Amniotic epithelial cell (primary cell): ENCODE measurements around the gene GEMIN2.
"Not testable (repeated sequence)": the region's sequence is repeated elsewhere in the genome, so short reads cannot be mapped to it uniquely, and the experiment has no call there.

ENCODE experiments used
- DNase-seq: peaks from one replicate; pipeline ENCODE4 v3.0.0-alpha.2; 2010; ENCODE audit warnings: low read depth

The GEMIN2 gene

DNA sequence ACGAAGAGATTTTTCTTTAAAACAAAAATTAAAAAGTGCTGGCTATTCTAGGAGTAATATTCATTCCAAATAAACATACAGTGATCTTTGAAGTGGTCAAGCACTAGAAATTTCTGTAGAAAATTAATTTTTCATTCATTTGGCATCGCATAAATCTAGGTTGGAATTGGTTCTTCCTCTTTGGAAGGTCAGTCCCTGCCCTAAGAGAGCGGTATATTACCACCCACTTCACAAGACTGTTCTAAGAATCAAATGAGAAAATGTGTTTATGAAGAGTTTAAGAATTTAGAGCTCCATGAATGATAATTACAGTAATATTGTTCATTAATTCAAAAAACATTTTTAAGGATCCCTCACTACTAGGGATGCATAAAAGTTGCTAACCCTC lies 444 bp upstream of the GEMIN2 start:
- DNase-seq, result no peak

- DNase-seq, result no peak
These were observed 8.4 kb downstream of the GEMIN2 start for GRCh38 chr14:39122330-39123138.

- DNase-seq, result not testable (repeated sequence)
These were observed 23.7 kb downstream of the GEMIN2 start for GRCh38 chr14:39137835-39138234.

- peak; percentile 34 for DNase-seq
These were observed 24.3 kb downstream of the GEMIN2 start for GRCh38 chr14:39138440-39138839.

DNA sequence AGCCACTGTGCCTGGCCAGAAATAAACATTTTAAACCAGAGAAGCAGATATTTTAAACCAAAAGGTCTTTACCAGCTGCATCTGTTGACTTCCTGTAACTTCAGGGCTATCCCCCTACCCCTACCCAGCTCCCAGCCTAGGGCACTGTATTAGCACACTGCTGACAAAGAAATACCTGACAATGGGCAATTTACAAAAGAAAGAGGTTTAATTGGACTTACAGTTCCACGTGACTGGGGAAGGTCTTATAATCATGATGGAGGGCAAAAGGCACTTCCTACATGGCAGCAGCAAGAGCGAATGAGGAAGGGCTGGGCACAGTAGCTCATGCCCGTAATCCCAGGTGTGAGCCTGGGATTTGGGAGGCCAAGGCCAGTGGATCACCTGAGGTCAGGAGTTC lies 26.0 kb downstream of the GEMIN2 start:
- DNase-seq, result no peak

- DNase-seq, result not testable (repeated sequence)
These were observed 27.5 kb downstream of the GEMIN2 start for GRCh38 chr14:39141623-39142022.

DNA sequence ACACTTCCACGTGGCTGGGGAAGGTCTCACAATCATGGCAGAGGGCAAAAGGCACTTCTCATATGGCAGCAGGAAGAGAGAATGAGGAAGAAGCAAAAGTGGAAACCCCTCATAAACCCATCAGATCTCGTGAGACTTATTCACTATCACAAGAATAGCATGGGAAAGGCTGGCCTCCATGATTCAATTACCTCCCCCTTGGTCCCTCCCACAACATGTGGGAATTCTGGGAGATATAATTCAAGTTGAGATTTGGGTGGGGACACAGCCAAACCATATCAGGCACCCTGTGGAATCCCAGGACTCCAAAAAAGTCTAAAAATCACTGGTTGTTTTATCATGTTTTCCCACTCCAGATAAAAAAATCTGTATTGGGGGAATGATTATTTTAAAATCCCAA lies 29.1 kb downstream of the GEMIN2 start:
- DNase-seq, result not testable (repeated sequence)

DNA sequence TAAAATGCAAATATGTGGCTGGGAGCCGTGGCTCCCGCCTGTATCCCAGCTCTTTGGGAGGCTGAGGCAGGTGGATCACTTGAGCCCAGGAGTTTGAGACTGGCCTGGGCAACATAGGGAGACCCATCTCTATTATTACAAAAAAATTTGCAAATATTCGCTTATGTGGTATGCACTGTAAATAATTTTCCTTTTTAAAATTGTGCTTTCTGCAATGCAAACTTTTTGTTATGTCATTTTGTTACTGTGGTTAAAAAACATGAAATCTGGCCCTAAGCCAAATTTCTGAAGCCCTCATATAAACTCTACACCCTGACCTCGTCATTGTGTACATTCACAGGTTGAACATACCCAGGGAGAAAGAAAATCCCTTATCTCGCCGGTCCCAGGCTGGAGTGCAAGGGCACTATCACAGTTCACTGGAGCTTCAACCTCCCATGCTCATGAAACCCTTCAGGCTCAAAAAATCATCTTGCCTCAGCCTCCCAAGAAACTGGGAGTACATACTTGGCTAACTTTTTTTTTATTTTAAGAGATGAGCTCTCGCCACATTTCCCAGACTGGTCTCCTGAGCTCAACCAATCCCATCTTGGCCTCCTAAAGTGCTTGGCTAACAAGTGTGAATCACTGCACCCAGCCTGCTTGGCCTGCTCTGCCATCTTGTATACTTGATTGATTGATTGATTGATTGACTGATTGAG lies 31.3 kb downstream of the GEMIN2 start:
- peak; percentile 2 for DNase-seq

- DNase-seq, result no peak
These were observed 40.6 kb downstream of the GEMIN2 start for GRCh38 chr14:39154594-39155189.

DNA sequence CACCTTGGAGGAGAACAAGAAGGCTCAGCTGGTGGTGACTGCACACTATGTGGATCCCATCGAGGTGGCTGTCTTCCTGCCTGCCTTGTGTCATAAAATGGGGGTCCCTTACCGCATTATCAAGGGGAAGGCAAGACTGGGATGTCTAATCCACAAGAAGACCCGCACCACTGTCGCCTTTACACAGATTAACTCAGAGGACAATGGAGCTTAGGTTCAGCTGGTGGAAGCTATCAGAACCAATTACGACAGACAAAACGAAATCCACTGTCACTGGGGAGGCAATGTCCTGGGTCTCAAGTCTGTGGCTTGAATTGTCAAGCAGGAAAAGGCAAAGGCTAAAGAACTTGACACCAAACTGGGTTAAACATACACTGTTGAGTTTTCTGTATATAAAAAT lies 43.4 kb downstream of the GEMIN2 start:
- no peak for DNase-seq

- no peak for DNase-seq
These were observed 44.2 kb downstream of the GEMIN2 start for GRCh38 chr14:39158222-39158858.

DNA sequence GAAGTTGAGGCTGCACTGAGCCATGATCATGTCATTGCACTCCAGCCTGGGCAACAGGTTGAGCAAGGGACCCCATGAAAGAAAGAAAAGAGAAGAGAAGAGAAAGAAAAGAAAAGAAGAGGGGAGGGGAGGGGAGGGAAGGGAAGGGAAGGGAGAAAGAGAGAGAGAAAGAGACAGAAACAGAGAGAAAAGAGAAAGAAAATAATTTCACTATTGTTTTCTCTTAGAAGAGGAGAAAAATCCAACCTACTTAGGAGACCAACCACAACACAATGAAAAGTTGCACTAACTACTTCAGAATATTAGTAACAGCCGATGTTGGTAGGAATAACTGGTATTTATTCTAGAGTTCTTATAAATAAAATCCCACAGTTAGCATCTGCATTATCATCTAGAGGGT lies 46.4 kb downstream of the GEMIN2 start:
- DNase-seq, result no peak

GRCh38 chr14:39167797-39168320 lies 53.7 kb downstream of the GEMIN2 start:
- not testable (repeated sequence) for DNase-seq

DNA sequence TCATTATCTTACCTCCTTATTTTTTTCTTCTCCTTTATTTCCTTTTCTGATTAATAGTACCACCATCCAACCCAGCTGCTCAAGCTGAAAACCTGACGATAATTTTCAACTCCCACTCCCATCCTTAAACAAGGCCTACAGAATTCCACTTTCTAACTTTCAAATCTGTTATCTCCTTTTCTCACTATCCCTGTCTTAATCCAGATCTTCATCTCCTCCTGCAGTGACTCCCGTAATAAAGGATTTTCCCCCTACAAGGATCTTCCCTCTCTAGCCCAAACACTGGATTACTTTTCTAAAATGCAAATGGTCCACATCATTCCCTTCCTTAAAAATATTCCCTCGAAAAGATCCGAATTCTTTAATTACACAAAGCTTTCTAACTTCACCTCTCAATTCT lies 54.5 kb downstream of the GEMIN2 start:
- DNase-seq, result no peak

DNA sequence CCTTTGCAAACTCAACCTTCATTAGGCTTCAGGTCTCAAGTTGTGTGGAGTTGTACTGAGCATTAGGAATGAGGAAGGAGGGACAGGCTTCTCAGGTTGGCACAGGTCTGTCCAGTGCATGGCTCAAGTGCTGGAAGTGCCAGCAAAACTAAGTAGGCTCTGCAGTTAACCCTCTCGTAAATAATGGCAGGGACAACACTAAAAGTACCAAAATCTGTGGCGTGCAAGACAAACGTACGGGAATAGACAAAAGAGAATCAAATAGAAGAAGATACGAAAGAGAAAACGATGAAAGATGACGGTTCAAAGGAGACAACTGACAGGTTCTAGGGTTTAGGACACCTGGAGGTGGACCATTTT lies 55.4 kb downstream of the GEMIN2 start:
- DNase-seq, result no peak

DNA sequence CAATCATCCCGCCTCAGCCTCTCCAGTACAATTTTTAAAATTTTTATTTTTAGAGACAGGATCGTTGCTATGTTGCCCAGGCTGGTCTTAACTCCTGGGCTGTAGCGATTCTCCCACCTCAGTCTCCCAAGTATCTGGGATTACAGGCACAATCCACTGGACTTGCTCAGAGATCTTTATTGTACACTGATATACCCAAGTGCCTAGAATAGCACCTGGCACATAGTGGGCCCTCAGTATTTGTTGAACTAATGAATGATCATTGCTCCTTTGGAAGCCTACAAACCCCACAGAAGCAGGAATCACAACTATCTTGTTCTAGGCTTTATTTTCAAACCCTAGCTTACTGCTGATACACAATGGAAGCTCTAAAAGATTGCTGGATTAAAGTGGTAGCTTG lies 59.1 kb downstream of the GEMIN2 start:
- DNase-seq, result no peak

DNA sequence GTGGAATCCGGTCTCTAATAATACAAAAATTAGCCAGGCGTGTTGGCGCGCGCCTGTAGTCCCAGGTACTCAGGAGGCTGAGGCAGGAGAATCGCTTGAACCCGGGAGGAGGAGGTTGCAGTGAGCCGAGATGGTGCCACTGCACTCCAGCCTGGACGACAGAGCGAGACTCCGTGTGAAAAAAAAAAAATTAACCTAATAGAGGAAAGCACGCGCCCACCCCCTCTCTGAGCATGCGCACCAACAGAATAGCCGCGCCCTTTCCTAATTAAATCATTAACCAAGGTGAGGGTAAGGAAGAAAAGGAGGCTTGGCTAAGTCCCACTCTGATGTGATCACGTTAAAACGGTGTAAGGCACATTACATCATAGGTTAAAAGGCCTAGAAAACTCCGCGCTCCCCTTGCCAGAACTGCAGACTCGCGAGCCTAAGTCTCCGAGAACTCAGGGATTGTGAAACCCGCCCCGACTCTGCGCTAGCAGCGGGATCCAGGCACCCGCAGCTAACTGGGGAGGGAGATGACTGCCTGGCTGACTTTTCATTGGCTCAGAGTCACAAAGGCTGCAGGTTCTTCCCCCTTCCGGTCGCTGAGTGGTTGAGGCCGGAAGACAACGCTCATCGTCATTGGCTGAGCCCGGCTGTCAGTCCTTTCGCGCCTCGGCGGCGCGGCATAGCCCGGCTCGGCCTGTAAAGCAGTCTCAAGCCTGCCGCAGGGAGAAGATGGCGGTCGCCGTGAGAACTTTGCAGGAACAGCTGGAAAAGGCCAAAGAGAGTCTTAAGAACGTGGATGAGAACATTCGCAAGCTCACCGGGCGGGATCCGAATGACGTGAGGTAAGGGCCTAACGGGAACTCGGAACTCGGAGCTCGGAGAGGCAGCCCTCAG lies 60.7 kb downstream of the GEMIN2 start, which contains the start of gene PNN:
PNN (plus strand) TSS at position 695 of the 885 bp plus-strand sequence; CDS start at position 721, 26 bp downstream.
- peak; percentile 100 for DNase-seq

DNA sequence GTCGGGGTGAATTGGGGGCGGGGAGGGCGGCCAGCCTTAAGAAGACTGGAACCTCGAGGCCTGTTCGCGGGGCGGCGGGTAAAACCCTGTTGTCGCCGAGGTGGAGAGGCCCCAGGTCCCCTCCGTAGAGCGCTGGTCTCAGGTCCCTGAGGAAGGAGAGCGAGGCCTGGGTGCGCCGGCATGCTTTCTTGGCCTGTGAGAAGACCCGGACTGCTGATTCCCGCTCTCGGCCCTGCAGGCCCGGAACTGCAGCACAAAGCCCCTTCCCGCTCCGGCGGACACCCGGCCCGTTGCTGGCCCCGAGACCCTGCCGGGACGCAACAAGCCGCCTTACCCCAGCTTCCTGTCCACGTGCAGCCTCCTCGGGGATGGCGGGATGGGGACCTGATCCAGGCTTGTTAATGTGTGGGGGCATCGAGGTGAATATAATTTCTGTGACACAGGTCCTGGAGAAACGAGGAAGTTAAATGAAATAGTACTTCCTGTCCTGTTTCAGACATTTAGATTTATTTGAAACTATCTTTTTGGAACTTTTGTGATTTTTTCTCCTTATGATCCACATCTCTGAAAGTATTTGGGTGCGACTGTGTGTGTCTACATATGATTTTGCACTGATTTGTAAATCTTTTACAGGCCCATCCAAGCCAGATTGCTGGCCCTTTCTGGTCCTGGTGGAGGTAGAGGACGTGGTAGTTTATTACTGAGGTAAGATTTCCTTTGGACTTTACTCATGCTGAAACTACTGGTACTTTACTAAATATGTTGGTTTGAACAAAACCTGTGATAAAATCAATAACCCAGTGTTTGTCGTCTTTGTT lies 61.5 kb downstream of the GEMIN2 start:
- peak; percentile 32 for DNase-seq

- no peak for DNase-seq
These were observed 62.4 kb downstream of the GEMIN2 start for GRCh38 chr14:39176263-39177167.
